GM18907 (cell line): ENCODE results near the gene PLD4.

Experiments
- ATAC-seq: cut with Tn5 transposase; IDR thresholded peaks from one replicate; pipeline ENCODE4 v1.9.1; 2021; ENCODE audit warnings: mild to moderate bottlenecking, moderate library complexity; ENCODE audit not compliant: unreplicated experiment

PLD4 gene

GRCh38 chr14:104953896-104954656, 29.4 kb downstream of the PLD4 start:
- no peak for ATAC-seq

- ATAC-seq: no peak
These were observed 30.2 kb downstream of the PLD4 start for GRCh38 chr14:104954746-104955395.

GRCh38 chr14:104955396-104955770, 30.7 kb downstream of the PLD4 start:
- no peak for ATAC-seq

- no peak for ATAC-seq
These were observed 31.7 kb downstream of the PLD4 start for GRCh38 chr14:104956290-104956890.

GRCh38 chr14:104957146-104958113, 32.8 kb downstream of the PLD4 start:
- no peak for ATAC-seq

GRCh38 chr14:104964546-104964945, 39.9 kb downstream of the PLD4 start:
- ATAC-seq: no peak

- no peak for ATAC-seq
These were observed 41.0 kb downstream of the PLD4 start for GRCh38 chr14:104965561-104966231.

GRCh38 chr14:104966261-104966865, 41.7 kb downstream of the PLD4 start:
- ATAC-seq: no peak

GRCh38 chr14:104966981-104967385, 42.3 kb downstream of the PLD4 start:
- ATAC-seq: no peak

- ATAC-seq: no peak
These were observed 42.9 kb downstream of the PLD4 start for GRCh38 chr14:104967386-104968152.

GRCh38 chr14:104968153-104968527, 43.5 kb downstream of the PLD4 start:
- no peak for ATAC-seq

GRCh38 chr14:104968541-104969401, 44.1 kb downstream of the PLD4 start:
- ATAC-seq: no peak

- ATAC-seq: no peak
These were observed 45.1 kb downstream of the PLD4 start for GRCh38 chr14:104969741-104970230.

- no peak for ATAC-seq
These were observed 45.8 kb downstream of the PLD4 start for GRCh38 chr14:104970231-104971068.

GRCh38 chr14:104971447-104972240, 47.0 kb downstream of the PLD4 start:
- no peak for ATAC-seq

- ATAC-seq: no peak
These were observed 47.8 kb downstream of the PLD4 start for GRCh38 chr14:104972301-104973134.
